HepG2 (cell line): ENCODE measurements around the gene MCF2L. TPM values are rescaled to one million over a fixed set of nuclear protein-coding genes. Genes with fewer than 3 reads are reported as not detected.

ENCODE experiments used
- ARHGAP35 ChIP-seq: sonication (generic); formaldehyde crosslinking; IDR thresholded peaks from 2 replicates; pipeline ENCODE4 v1.9.0; 2022; ENCODE audit warnings: mild to moderate bottlenecking, inconsistent platforms, moderate library complexity, missing genetic modification reagents, borderline replicate concordance
- FOXK2 ChIP-seq: fragments of 450-650 bp; IDR thresholded peaks from 2 replicates; pipeline ENCODE4 v1.6.1; 2016
- GATA4 ChIP-seq: sonication (generic); IDR thresholded peaks from 2 replicates; pipeline ENCODE4 v1.6.1; 2016; ENCODE audit warnings: antibody characterized with exemption, low read depth, borderline replicate concordance
- HCFC1 ChIP-seq: fragments of 150-350 bp; IDR thresholded peaks from 2 replicates; pipeline ENCODE4 v1.6.1; 2014; ENCODE audit warnings: low read depth, low read length
- PHF8 ChIP-seq: sonication (generic); formaldehyde crosslinking; IDR thresholded peaks from 2 replicates; pipeline ENCODE4 v1.5.0; 2020; ENCODE audit warnings: missing genetic modification reagents
- SMAD3 ChIP-seq: sonication (generic); formaldehyde crosslinking; IDR thresholded peaks from 2 replicates; pipeline ENCODE4 v1.4.0; 2020; ENCODE audit warnings: missing genetic modification reagents
- STAG1 ChIP-seq: sonication (generic); formaldehyde crosslinking; IDR thresholded peaks from 2 replicates; pipeline ENCODE4 v1.4.0; 2020; ENCODE audit warnings: missing genetic modification reagents
- XRCC5 ChIP-seq: fragments of 200-400 bp; formaldehyde crosslinking; optimal IDR thresholded peaks from 2 replicates; pipeline ENCODE3; 2017; ENCODE audit warnings: mild to moderate bottlenecking, low read length
- ZBTB3 ChIP-seq: sonication (generic); formaldehyde crosslinking; IDR thresholded peaks from 2 replicates; pipeline ENCODE4 v1.4.0; 2020; ENCODE audit warnings: low read depth, mild to moderate bottlenecking, moderate library complexity, missing genetic modification reagents, borderline replicate concordance
- ZBTB8A ChIP-seq: sonication (generic); formaldehyde crosslinking; IDR thresholded peaks from 2 replicates; pipeline ENCODE4 v1.4.0; 2020; ENCODE audit warnings: mild to moderate bottlenecking, low read depth, missing genetic modification reagents, borderline replicate concordance
- ZFP36L2 ChIP-seq: sonication (generic); formaldehyde crosslinking; IDR thresholded peaks from 2 replicates; pipeline ENCODE4 v1.4.0; 2020; ENCODE audit warnings: missing genetic modification reagents
- ZFX ChIP-seq: sonication (generic); formaldehyde crosslinking; IDR thresholded peaks from 2 replicates; pipeline ENCODE4 v1.4.0; 2020; ENCODE audit warnings: mild to moderate bottlenecking, low read depth, missing genetic modification reagents, moderate library complexity
- ZNF234 ChIP-seq: sonication (generic); formaldehyde crosslinking; conservative IDR thresholded peaks from 2 replicates; pipeline ENCODE4 v1.5.1; 2020; ENCODE audit warnings: mild to moderate bottlenecking, missing genetic modification reagents
- ZNF33B ChIP-seq: sonication (generic); formaldehyde crosslinking; IDR thresholded peaks from 2 replicates; pipeline ENCODE4 v1.5.1; 2020; ENCODE audit warnings: mild to moderate bottlenecking, missing genetic modification reagents
- ZNF34 ChIP-seq: sonication (generic); formaldehyde crosslinking; IDR thresholded peaks from 2 replicates; pipeline ENCODE4 v1.4.0; 2020; ENCODE audit warnings: mild to moderate bottlenecking, missing genetic modification reagents, borderline replicate concordance
- ZNF746 ChIP-seq: sonication (generic); formaldehyde crosslinking; IDR thresholded peaks from 2 replicates; pipeline ENCODE4 v1.8.0; 2022; ENCODE audit warnings: mild to moderate bottlenecking, missing genetic modification reagents
- ZSCAN25 ChIP-seq: sonication (generic); formaldehyde crosslinking; IDR thresholded peaks from 2 replicates; pipeline ENCODE4 v1.8.0; 2022; ENCODE audit warnings: mild to moderate bottlenecking, missing genetic modification reagents
- polyA plus RNA-seq, 8 experiments: library from polyadenylated mRNA; depleted of rRNA in 3 of 8; stranded (reverse) in 7 of 8; unstranded in 1 of 8; fragments of >200 nt; fragmentation: Illumina TruSeq in 4 of 8; extraction: Trizol in 4 of 8; gene quantifications; 2 replicates each; pipeline versions ENCODE4 v1.2.1 to v1.2.3, GENCODE V29; 2011 to 2016; ENCODE audit warnings: low read depth in 4 of 8, missing spikeins in 1 of 8, mixed read lengths in 1 of 8; ENCODE audit not compliant: insufficient read depth in 1 of 8
- total RNA-seq, 5 experiments: library from RNA; depleted of rRNA; stranded (reverse); fragments of >200 nt; fragmentation: Illumina TruSeq; extraction: Trizol; gene quantifications; 2 replicates each; pipeline ENCODE4 v1.2.3, GENCODE V29; 2016; ENCODE audit warnings: low read depth in 1 of 5
- TF ChIP-seq, protein P1 (sequence below): sonication (generic); formaldehyde crosslinking; IDR thresholded peaks from 2 replicates; pipeline ENCODE4 v1.9.0; 2021; ENCODE audit warnings: mild to moderate bottlenecking, missing genetic modification reagents
- TF ChIP-seq, protein P2 (sequence below): sonication (generic); formaldehyde crosslinking; IDR thresholded peaks from 2 replicates; pipeline ENCODE4 v1.8.0; 2022; ENCODE audit warnings: mild to moderate bottlenecking, missing genetic modification reagents, moderate library complexity
- TF ChIP-seq, protein P3 (sequence below): IDR thresholded peaks from 2 replicates; pipeline ENCODE4 v1.6.1; 2018; ENCODE audit warnings: missing genetic modification reagents

Gene MCF2L
- total and polyA plus RNA-seq, 2 of the 13 experiments (the other 11 are each of a cell fraction or from before 2014, with no cell fraction given) = 19.4 to 28.4 TPM

DNA sequence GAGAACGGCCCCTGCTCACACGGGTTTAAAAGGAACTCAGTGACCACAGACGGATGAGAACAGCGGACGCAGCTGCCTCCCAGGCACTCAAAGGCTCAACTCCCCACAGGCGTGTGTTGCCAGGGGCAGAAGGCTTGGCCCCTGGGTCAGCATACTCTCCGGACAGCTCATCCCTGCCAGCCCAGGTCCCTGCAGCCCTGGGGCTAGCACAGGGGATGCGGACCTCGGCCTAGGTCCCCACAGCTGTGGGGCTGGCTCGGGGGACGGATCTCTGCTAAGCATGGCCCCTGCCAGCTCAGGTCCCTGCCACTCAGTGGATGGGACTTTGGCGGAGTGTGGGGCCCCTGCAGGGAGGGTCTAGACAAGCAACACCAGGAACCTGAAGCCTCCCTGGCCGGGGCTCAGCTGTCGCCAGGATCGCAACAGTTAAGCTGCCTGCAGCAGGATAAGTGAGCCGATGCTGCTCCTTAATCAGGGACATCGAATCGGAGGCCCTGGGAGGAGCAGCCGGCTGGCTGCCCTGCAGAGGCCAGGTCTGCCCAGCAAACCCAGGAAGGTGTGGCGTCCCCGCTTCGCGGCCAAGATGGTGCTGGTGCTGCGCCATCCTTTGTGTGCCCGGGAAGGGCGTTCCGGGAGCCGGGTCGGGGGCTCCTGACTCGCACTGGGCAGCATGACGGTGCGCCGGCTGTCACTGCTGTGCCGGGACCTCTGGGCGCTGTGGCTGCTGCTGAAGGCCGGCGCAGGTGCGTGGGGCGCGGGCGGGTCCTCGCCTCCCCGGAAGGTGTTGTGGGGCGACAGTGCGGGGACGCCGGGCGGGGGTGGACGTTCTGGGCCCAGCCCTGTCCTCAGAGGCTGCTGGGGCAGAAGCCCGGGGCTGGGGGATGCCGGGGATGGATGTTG, 32.5 kb downstream of the MCF2L start (continued):
- 0 out of 2 replicates have a peak, but pooled peaks have one; percentile 8 for TF ChIP-seq ARHGAP35 (CRISPR knock-in tag)
- no peak for TF ChIP-seq ZBTB8A (CRISPR knock-in tag)
- TF ChIP-seq PHF8 (CRISPR knock-in tag) = no peak
- no peak for TF ChIP-seq ZFP36L2 (CRISPR knock-in tag)
- TF ChIP-seq GATA4 = no peak
- peak; percentile 45; the same call in 1 of the 2 replicates for TF ChIP-seq ZFX
- TF ChIP-seq, protein P1, sequence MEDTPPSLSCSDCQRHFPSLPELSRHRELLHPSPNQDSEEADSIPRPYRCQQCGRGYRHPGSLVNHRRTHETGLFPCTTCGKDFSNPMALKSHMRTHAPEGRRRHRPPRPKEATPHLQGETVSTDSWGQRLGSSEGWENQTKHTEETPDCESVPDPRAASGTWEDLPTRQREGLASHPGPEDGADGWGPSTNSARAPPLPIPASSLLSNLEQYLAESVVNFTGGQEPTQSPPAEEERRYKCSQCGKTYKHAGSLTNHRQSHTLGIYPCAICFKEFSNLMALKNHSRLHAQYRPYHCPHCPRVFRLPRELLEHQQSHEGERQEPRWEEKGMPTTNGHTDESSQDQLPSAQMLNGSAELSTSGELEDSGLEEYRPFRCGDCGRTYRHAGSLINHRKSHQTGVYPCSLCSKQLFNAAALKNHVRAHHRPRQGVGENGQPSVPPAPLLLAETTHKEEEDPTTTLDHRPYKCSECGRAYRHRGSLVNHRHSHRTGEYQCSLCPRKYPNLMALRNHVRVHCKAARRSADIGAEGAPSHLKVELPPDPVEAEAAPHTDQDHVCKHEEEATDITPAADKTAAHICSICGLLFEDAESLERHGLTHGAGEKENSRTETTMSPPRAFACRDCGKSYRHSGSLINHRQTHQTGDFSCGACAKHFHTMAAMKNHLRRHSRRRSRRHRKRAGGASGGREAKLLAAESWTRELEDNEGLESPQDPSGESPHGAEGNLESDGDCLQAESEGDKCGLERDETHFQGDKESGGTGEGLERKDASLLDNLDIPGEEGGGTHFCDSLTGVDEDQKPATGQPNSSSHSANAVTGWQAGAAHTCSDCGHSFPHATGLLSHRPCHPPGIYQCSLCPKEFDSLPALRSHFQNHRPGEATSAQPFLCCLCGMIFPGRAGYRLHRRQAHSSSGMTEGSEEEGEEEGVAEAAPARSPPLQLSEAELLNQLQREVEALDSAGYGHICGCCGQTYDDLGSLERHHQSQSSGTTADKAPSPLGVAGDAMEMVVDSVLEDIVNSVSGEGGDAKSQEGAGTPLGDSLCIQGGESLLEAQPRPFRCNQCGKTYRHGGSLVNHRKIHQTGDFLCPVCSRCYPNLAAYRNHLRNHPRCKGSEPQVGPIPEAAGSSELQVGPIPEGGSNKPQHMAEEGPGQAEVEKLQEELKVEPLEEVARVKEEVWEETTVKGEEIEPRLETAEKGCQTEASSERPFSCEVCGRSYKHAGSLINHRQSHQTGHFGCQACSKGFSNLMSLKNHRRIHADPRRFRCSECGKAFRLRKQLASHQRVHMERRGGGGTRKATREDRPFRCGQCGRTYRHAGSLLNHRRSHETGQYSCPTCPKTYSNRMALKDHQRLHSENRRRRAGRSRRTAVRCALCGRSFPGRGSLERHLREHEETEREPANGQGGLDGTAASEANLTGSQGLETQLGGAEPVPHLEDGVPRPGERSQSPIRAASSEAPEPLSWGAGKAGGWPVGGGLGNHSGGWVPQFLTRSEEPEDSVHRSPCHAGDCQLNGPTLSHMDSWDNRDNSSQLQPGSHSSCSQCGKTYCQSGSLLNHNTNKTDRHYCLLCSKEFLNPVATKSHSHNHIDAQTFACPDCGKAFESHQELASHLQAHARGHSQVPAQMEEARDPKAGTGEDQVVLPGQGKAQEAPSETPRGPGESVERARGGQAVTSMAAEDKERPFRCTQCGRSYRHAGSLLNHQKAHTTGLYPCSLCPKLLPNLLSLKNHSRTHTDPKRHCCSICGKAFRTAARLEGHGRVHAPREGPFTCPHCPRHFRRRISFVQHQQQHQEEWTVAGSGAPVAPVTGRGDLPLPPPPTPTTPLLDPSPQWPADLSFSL (CRISPR knock-in tag) = no peak
- TF ChIP-seq ZNF746 = no peak
- TF ChIP-seq ZBTB3 = no peak
- TF ChIP-seq, protein P2, sequence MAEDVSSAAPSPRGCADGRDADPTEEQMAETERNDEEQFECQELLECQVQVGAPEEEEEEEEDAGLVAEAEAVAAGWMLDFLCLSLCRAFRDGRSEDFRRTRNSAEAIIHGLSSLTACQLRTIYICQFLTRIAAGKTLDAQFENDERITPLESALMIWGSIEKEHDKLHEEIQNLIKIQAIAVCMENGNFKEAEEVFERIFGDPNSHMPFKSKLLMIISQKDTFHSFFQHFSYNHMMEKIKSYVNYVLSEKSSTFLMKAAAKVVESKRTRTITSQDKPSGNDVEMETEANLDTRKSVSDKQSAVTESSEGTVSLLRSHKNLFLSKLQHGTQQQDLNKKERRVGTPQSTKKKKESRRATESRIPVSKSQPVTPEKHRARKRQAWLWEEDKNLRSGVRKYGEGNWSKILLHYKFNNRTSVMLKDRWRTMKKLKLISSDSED (CRISPR knock-in tag) = no peak
- TF ChIP-seq FOXK2 = no peak
- TF ChIP-seq SMAD3 (CRISPR knock-in tag) = 0 out of 2 replicates have a peak, but pooled peaks have one; percentile 44
- no peak for TF ChIP-seq ZNF33B
- TF ChIP-seq ZSCAN25 (CRISPR knock-in tag) = no peak
- TF ChIP-seq HCFC1 = no peak
- no peak; the same call in 1 of the 2 replicates for TF ChIP-seq STAG1 (CRISPR knock-in tag)
- TF ChIP-seq ZNF34 = no peak
- no peak for TF ChIP-seq ZNF234
- TF ChIP-seq XRCC5 = peak; percentile 36
- TF ChIP-seq, protein P3, sequence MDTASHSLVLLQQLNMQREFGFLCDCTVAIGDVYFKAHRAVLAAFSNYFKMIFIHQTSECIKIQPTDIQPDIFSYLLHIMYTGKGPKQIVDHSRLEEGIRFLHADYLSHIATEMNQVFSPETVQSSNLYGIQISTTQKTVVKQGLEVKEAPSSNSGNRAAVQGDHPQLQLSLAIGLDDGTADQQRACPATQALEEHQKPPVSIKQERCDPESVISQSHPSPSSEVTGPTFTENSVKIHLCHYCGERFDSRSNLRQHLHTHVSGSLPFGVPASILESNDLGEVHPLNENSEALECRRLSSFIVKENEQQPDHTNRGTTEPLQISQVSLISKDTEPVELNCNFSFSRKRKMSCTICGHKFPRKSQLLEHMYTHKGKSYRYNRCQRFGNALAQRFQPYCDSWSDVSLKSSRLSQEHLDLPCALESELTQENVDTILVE (CRISPR knock-in tag) = no peak
